ENCODE data around the gene R3HDM2. TPM values are rescaled to one million over a fixed set of nuclear protein-coding genes. Genes with fewer than 3 reads are reported as not detected.

R3HDM2 gene
- total and polyA plus RNA-seq, 2 of the 13 experiments (the other 11 are each of a cell fraction or from before 2014, with no cell fraction given), result 11.1 to 23.5 TPM

DNA sequence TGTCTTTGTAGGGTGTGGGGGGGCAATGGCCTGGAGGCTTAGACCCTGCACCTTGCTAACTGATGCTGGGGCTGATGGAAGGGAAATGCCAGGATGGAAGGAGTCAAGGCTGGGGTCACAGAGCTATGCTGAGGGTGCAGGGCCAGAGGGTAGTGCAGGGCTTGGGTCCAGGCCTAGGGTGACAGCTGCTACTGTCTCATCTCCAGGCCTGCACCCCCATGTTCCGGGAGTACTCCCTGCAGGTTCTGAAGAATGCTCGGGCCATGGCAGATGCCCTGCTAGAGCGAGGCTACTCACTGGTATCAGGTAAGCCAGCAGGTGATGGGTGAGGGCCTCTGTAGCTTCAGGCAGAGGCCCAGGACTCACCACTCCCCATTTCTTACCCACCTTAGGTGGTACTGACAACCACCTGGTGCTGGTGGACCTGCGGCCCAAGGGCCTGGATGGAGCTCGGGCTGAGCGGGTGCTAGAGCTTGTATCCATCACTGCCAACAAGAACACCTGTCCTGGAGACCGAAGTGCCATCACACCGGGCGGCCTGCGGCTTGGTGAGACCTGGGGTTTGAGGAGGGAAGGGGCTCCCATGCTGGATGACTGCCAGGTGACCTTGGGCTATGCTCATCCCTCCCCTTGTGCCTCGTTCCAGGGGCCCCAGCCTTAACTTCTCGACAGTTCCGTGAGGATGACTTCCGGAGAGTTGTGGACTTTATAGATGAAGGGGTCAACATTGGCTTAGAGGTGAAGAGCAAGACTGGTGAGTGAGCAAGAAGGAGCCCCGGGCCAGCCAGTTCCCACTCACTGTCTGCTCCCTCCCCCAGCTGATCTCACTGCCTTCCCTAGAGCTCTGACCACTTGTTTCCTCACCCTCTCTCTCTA, 197.2 kb downstream of the R3HDM2 start (continued):
- TF ChIP-seq, protein P1, sequence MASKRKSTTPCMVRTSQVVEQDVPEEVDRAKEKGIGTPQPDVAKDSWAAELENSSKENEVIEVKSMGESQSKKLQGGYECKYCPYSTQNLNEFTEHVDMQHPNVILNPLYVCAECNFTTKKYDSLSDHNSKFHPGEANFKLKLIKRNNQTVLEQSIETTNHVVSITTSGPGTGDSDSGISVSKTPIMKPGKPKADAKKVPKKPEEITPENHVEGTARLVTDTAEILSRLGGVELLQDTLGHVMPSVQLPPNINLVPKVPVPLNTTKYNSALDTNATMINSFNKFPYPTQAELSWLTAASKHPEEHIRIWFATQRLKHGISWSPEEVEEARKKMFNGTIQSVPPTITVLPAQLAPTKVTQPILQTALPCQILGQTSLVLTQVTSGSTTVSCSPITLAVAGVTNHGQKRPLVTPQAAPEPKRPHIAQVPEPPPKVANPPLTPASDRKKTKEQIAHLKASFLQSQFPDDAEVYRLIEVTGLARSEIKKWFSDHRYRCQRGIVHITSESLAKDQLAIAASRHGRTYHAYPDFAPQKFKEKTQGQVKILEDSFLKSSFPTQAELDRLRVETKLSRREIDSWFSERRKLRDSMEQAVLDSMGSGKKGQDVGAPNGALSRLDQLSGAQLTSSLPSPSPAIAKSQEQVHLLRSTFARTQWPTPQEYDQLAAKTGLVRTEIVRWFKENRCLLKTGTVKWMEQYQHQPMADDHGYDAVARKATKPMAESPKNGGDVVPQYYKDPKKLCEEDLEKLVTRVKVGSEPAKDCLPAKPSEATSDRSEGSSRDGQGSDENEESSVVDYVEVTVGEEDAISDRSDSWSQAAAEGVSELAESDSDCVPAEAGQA (IDR thresholded peaks at IDR 0.05; ENCODE audit: low read depth), result no peak
- TF ChIP-seq, protein P1 (CRISPR knock-in tag; IDR thresholded peaks at IDR 0.05; ENCODE audit: borderline replicate concordance), result no peak
- no peak for TF ChIP-seq ZFP90 (CRISPR knock-in tag; IDR thresholded peaks at IDR 0.05; ENCODE audit: borderline replicate concordance)
- no peak for TF ChIP-seq REL (CRISPR knock-in tag; conservative IDR thresholded peaks at IDR 0.05)
- no peak for TF ChIP-seq MIER2 (CRISPR knock-in tag; IDR thresholded peaks at IDR 0.05)
- peak; percentile 27 for TF ChIP-seq GABPB1 (CRISPR knock-in tag; IDR thresholded peaks at IDR 0.05)
- TF ChIP-seq ARNTL (CRISPR knock-in tag; IDR thresholded peaks at IDR 0.05), result no peak
- no peak for TF ChIP-seq ERF (CRISPR knock-in tag; IDR thresholded peaks at IDR 0.05)
- no peak for TF ChIP-seq SPEN (CRISPR knock-in tag; IDR thresholded peaks at IDR 0.05; ENCODE audit: low read depth)
- TF ChIP-seq ZBTB42 (CRISPR knock-in tag; IDR thresholded peaks at IDR 0.05), result no peak
- TF ChIP-seq, protein P2, sequence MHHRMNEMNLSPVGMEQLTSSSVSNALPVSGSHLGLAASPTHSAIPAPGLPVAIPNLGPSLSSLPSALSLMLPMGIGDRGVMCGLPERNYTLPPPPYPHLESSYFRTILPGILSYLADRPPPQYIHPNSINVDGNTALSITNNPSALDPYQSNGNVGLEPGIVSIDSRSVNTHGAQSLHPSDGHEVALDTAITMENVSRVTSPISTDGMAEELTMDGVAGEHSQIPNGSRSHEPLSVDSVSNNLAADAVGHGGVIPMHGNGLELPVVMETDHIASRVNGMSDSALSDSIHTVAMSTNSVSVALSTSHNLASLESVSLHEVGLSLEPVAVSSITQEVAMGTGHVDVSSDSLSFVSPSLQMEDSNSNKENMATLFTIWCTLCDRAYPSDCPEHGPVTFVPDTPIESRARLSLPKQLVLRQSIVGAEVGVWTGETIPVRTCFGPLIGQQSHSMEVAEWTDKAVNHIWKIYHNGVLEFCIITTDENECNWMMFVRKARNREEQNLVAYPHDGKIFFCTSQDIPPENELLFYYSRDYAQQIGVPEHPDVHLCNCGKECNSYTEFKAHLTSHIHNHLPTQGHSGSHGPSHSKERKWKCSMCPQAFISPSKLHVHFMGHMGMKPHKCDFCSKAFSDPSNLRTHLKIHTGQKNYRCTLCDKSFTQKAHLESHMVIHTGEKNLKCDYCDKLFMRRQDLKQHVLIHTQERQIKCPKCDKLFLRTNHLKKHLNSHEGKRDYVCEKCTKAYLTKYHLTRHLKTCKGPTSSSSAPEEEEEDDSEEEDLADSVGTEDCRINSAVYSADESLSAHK (CRISPR knock-in tag; IDR thresholded peaks at IDR 0.05; ENCODE audit: borderline replicate concordance), result no peak
- TF ChIP-seq, protein P3, sequence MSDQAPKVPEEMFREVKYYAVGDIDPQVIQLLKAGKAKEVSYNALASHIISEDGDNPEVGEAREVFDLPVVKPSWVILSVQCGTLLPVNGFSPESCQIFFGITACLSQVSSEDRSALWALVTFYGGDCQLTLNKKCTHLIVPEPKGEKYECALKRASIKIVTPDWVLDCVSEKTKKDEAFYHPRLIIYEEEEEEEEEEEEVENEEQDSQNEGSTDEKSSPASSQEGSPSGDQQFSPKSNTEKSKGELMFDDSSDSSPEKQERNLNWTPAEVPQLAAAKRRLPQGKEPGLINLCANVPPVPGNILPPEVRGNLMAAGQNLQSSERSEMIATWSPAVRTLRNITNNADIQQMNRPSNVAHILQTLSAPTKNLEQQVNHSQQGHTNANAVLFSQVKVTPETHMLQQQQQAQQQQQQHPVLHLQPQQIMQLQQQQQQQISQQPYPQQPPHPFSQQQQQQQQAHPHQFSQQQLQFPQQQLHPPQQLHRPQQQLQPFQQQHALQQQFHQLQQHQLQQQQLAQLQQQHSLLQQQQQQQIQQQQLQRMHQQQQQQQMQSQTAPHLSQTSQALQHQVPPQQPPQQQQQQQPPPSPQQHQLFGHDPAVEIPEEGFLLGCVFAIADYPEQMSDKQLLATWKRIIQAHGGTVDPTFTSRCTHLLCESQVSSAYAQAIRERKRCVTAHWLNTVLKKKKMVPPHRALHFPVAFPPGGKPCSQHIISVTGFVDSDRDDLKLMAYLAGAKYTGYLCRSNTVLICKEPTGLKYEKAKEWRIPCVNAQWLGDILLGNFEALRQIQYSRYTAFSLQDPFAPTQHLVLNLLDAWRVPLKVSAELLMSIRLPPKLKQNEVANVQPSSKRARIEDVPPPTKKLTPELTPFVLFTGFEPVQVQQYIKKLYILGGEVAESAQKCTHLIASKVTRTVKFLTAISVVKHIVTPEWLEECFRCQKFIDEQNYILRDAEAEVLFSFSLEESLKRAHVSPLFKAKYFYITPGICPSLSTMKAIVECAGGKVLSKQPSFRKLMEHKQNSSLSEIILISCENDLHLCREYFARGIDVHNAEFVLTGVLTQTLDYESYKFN (CRISPR knock-in tag; conservative IDR thresholded peaks at IDR 0.05), result no peak
- TF ChIP-seq ZNF33A (CRISPR knock-in tag; IDR thresholded peaks at IDR 0.05; ENCODE audit: borderline replicate concordance), result no peak
